SJSA1 (cell line): ENCODE results near the gene LYSMD3. TPM values are rescaled to one million over a fixed set of nuclear protein-coding genes. Genes with fewer than 3 reads are reported as not detected.

Experiments used
- DNase-seq, 2 experiments: peaks; one replicate each; pipeline ENCODE4 v3.0.0-alpha.2; 2015 to 2020; ENCODE audit warnings: low spot score in 2 of 2, low read depth in 1 of 2
- H3K27ac ChIP-seq: fragments of 250-450 bp; sonication (Bioruptor Pico); 2 replicates; pipeline ENCODE4 v1.5.1; 2020; ENCODE audit warnings: mild to moderate bottlenecking, moderate library complexity
- H3K27me3 ChIP-seq: fragments of 250-450 bp; sonication (Bioruptor Pico); replicated peaks from 2 replicates; pipeline ENCODE4 v1.5.1; 2020; ENCODE audit warnings: mild to moderate bottlenecking, moderate library complexity
- H3K36me3 ChIP-seq: fragments of 250-450 bp; sonication (Bioruptor Pico); 2 replicates; pipeline ENCODE4 v1.5.1; 2020; ENCODE audit warnings: mild to moderate bottlenecking
- H3K4me1 ChIP-seq: fragments of 250-450 bp; sonication (Bioruptor Pico); replicated peaks from 2 replicates; pipeline ENCODE4 v1.6.1; 2021; ENCODE audit warnings: mild to moderate bottlenecking
- H3K4me3 ChIP-seq: fragments of 250-450 bp; sonication (Bioruptor Pico); 2 replicates; pipeline ENCODE4 v1.5.1; 2020; ENCODE audit warnings: mild to moderate bottlenecking
- H3K9me3 ChIP-seq: fragments of 250-450 bp; sonication (Bioruptor Pico); replicated peaks from 2 replicates; pipeline ENCODE4 v1.5.1; 2020; ENCODE audit warnings: mild to moderate bottlenecking
- total RNA-seq: library from RNA; depleted of rRNA; stranded (reverse); fragments of >200 nt; shearing (Covaris generic); gene quantifications from 2 replicates; pipeline ENCODE4 v1.2.3, GENCODE V29; 2014

The LYSMD3 gene
- total RNA-seq, 1 experiment from 2014 or later = 20.0 TPM

GRCh38 chr5:90534922-90535321 lies 5.5 kb upstream of the LYSMD3 start:
- Histone ChIP-seq H3K36me3 (no peaks in the 10 kb centered on the region), H3K9me3 (no peaks in the 10 kb centered on the region), H3K27ac (no peak overlapping the region), H3K4me1 (peaks cover 4% of the 10 kb centered on the region; the same call in 1 of the 2 replicates), H3K4me3 (no peak overlapping the region), H3K27me3 (peaks cover 9% of the 10 kb centered on the region; the same call in 1 of the 2 replicates)
- no peak for DNase-seq

GRCh38 chr5:90533794-90534193 lies 4.4 kb upstream of the LYSMD3 start:
- no peaks in the 10 kb centered on the region for H3K9me3 ChIP-seq
- H3K4me1 ChIP-seq = peaks cover 4% of the 10 kb centered on the region; the same call in 1 of the 2 replicates
- DNase-seq = no peak
- peaks cover 9% of the 10 kb centered on the region; the same call in 1 of the 2 replicates for H3K27me3 ChIP-seq
- H3K36me3 ChIP-seq = peaks cover 5% of the 10 kb centered on the region
- H3K4me3 ChIP-seq = no peak overlapping the region
- no peak overlapping the region for H3K27ac ChIP-seq

- H3K9me3 ChIP-seq = no peaks in the 10 kb centered on the region
- no peak for DNase-seq
- H3K27ac ChIP-seq = no peak overlapping the region
- H3K36me3 ChIP-seq = peaks cover 18% of the 10 kb centered on the region
- peaks cover 9% of the 10 kb centered on the region; the same call in 1 of the 2 replicates for H3K27me3 ChIP-seq
- peaks cover 10% of the 10 kb centered on the region; the same call in 1 of the 2 replicates for H3K4me1 ChIP-seq
- no peak overlapping the region for H3K4me3 ChIP-seq
Measured at GRCh38 chr5:90530736-90531487, 1.5 kb upstream of the LYSMD3 start.

- Histone ChIP-seq H3K27me3 (peaks cover 9% of the 10 kb centered on the region; the same call in 1 of the 2 replicates), H3K9me3 (no peaks in the 10 kb centered on the region), H3K27ac (peak overlapping the region; percentile 52), H3K4me1 (peaks cover 12% of the 10 kb centered on the region; the same call in 1 of the 2 replicates), H3K36me3 (peaks cover 22% of the 10 kb centered on the region), H3K4me3 (peak overlapping the region; percentile 83)
- peak; percentile 70 to 85 for DNase-seq
Measured at GRCh38 chr5:90529939-90530677, 724 bp upstream of the LYSMD3 start.

- peak in 1 of 2 experiments; percentile 35 for DNase-seq
- Histone ChIP-seq H3K4me1 (peaks cover 25% of the 10 kb centered on the region), H3K9me3 (no peaks in the 10 kb centered on the region), H3K27ac (peak overlapping the region; percentile 84), H3K27me3 (no peaks in the 10 kb centered on the region), H3K4me3 (peak overlapping the region; percentile 83), H3K36me3 (peaks cover 31% of the 10 kb centered on the region)
Measured at GRCh38 chr5:90528601-90529193, 687 bp downstream of the LYSMD3 start.

- Histone ChIP-seq H3K4me1 (peaks cover 3% of the 10 kb centered on the region; the same call in 1 of the 2 replicates), H3K27me3 (no peaks in the 10 kb centered on the region), H3K36me3 (peaks cover 41% of the 10 kb centered on the region), H3K4me3 (no peak overlapping the region), H3K9me3 (no peaks in the 10 kb centered on the region), H3K27ac (no peak overlapping the region)
- DNase-seq = no peak
Measured at GRCh38 chr5:90519081-90519480, 10.3 kb downstream of the LYSMD3 start.

GRCh38 chr5:90518661-90519060 lies 10.7 kb downstream of the LYSMD3 start:
- no peak for DNase-seq
- no peak overlapping the region for H3K27ac ChIP-seq
- no peaks in the 10 kb centered on the region for H3K27me3 ChIP-seq
- no peak overlapping the region for H3K4me3 ChIP-seq
- H3K36me3 ChIP-seq = peaks cover 37% of the 10 kb centered on the region
- H3K4me1 ChIP-seq = no peaks in the 10 kb centered on the region
- H3K9me3 ChIP-seq = no peaks in the 10 kb centered on the region

- H3K36me3 ChIP-seq = peaks cover 13% of the 10 kb centered on the region
- no peaks in the 10 kb centered on the region for H3K27me3 ChIP-seq
- no peak overlapping the region for H3K4me3 ChIP-seq
- DNase-seq = no peak
- no peaks in the 10 kb centered on the region for H3K9me3 ChIP-seq
- H3K27ac ChIP-seq = no peak overlapping the region
- no peaks in the 10 kb centered on the region for H3K4me1 ChIP-seq
Measured at GRCh38 chr5:90514520-90514919, 14.9 kb downstream of the LYSMD3 start.

GRCh38 chr5:90510438-90510837 lies 18.9 kb downstream of the LYSMD3 start:
- DNase-seq = no peak
- no peaks in the 10 kb centered on the region for H3K36me3 ChIP-seq
- no peaks in the 10 kb centered on the region for H3K9me3 ChIP-seq
- H3K27ac ChIP-seq = no peak overlapping the region
- H3K4me3 ChIP-seq = no peak overlapping the region
- H3K27me3 ChIP-seq = no peaks in the 10 kb centered on the region
- no peaks in the 10 kb centered on the region for H3K4me1 ChIP-seq

- Histone ChIP-seq H3K27me3 (no peaks in the 10 kb centered on the region), H3K9me3 (no peaks in the 10 kb centered on the region), H3K4me1 (no peaks in the 10 kb centered on the region), H3K36me3 (no peaks in the 10 kb centered on the region), H3K4me3 (no peak overlapping the region), H3K27ac (no peak overlapping the region)
- DNase-seq = no peak
Measured at GRCh38 chr5:90506221-90506620, 23.2 kb downstream of the LYSMD3 start.

- no peaks in the 10 kb centered on the region for H3K36me3 ChIP-seq
- H3K9me3 ChIP-seq = no peaks in the 10 kb centered on the region
- H3K4me3 ChIP-seq = no peak overlapping the region
- H3K4me1 ChIP-seq = no peaks in the 10 kb centered on the region
- no peak for DNase-seq
- H3K27me3 ChIP-seq = no peaks in the 10 kb centered on the region
- H3K27ac ChIP-seq = no peak overlapping the region
Measured at GRCh38 chr5:90504743-90505142, 24.6 kb downstream of the LYSMD3 start.

GRCh38 chr5:90503596-90503995 lies 25.8 kb downstream of the LYSMD3 start:
- no peak overlapping the region for H3K4me3 ChIP-seq
- no peaks in the 10 kb centered on the region for H3K36me3 ChIP-seq
- no peak overlapping the region for H3K27ac ChIP-seq
- no peaks in the 10 kb centered on the region for H3K4me1 ChIP-seq
- no peak for DNase-seq
- H3K9me3 ChIP-seq = no peaks in the 10 kb centered on the region
- H3K27me3 ChIP-seq = no peaks in the 10 kb centered on the region

GRCh38 chr5:90495146-90495545 lies 34.2 kb downstream of the LYSMD3 start:
- Histone ChIP-seq H3K4me1 (no peaks in the 10 kb centered on the region), H3K4me3 (no peak overlapping the region), H3K27me3 (no peaks in the 10 kb centered on the region), H3K27ac (no peak overlapping the region), H3K36me3 (no peaks in the 10 kb centered on the region), H3K9me3 (no peaks in the 10 kb centered on the region)
- no peak for DNase-seq

- no peaks in the 10 kb centered on the region for H3K36me3 ChIP-seq
- no peaks in the 10 kb centered on the region for H3K9me3 ChIP-seq
- H3K27me3 ChIP-seq = no peaks in the 10 kb centered on the region
- DNase-seq = no peak
- H3K4me3 ChIP-seq = no peak overlapping the region
- H3K27ac ChIP-seq = no peak overlapping the region
- H3K4me1 ChIP-seq = no peaks in the 10 kb centered on the region
Measured at GRCh38 chr5:90494043-90494442, 35.3 kb downstream of the LYSMD3 start.
